ENCODE measurements around the gene SH3RF2.
A peak's percentile ranks its signal among the peaks of the same experiment; 100 is the strongest.

Gene SH3RF2

DNA sequence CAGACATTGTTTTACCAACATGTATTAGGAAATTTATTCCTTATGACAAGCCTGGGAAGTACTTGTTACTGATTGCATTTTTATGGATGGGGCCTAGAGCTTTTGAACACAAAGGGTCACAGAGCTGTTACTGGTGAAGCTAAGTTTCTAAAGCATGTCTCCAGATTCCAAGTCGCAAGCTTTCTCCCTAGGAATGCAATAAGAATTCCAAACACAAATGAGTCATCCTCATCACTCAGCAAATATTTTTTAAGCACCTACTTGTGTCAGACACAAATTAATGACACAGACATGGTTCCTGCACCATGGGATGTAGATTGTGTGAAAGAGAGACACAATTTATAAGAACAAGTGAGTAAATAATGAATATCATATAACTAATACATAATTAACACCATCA lies 11.0 kb upstream of the SH3RF2 start:
- no peak for DNase-seq (ENCODE audit: low spot score)
- in situ Hi-C loops (cut with MboI; ENCODE audit: low sequenced_read_pairs, unreplicated experiment): no loop called here
- no peak for TF ChIP-seq CTCF (IDR thresholded peaks at IDR 0.05; ENCODE audit: borderline replicate concordance, control extremely low read depth, extremely low read depth, insufficient read depth, missing control alignments)

DNA sequence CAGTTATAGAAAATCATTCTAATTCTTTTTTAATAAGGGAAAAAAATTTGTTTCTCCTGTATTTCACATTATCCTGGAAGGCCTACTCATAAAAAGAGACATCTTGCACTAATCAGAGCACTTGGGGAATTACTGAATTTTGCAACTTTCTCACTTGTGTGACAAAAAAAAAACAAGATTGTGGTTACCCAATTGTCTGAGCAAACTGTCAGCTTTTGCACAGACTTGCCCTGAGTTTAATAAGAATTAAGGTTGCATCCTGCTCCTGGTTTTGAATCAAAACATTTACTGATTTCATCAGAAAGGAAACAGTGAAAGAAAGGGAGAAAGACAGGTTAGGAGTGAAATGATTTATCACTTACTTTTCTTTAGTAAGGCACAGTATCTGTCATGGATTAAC lies 10.6 kb upstream of the SH3RF2 start:
- in situ Hi-C loops (cut with MboI; ENCODE audit: low sequenced_read_pairs, unreplicated experiment): no loop called here
- TF ChIP-seq CTCF (IDR thresholded peaks at IDR 0.05; ENCODE audit: borderline replicate concordance, control extremely low read depth, extremely low read depth, insufficient read depth, missing control alignments): no peak
- DNase-seq (ENCODE audit: low spot score): no peak

DNA sequence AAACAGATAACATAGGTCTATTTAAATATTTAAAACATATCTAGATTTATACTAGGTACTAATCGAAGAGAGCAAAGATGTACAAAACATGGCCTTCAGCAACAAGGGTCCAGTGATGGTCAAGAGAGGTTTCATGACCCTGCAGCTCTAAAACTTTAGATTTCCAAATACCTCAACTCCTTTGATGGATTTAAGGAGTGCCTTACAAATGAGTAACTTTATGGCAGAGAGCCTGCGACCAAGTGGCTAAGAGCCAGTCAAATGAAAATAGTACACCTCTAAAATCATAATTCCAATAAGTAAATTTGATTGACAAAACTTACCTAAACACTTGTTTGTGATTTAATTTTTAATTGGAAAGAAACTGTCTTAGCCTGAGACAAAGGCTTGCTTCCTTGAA lies 4.7 kb upstream of the SH3RF2 start:
- TF ChIP-seq CTCF (IDR thresholded peaks at IDR 0.05; ENCODE audit: borderline replicate concordance, control extremely low read depth, extremely low read depth, insufficient read depth, missing control alignments): no peak
- in situ Hi-C loops (cut with MboI; ENCODE audit: low sequenced_read_pairs, unreplicated experiment): no loop called here
- no peak for DNase-seq (ENCODE audit: low spot score)

GRCh38 chr5:145934276-145934675 lies 2.1 kb upstream of the SH3RF2 start:
- in situ Hi-C loops (cut with MboI; ENCODE audit: low sequenced_read_pairs, unreplicated experiment): no loop called here
- TF ChIP-seq CTCF (IDR thresholded peaks at IDR 0.05; ENCODE audit: borderline replicate concordance, control extremely low read depth, extremely low read depth, insufficient read depth, missing control alignments): no peak
- DNase-seq (ENCODE audit: low spot score): no peak

DNA sequence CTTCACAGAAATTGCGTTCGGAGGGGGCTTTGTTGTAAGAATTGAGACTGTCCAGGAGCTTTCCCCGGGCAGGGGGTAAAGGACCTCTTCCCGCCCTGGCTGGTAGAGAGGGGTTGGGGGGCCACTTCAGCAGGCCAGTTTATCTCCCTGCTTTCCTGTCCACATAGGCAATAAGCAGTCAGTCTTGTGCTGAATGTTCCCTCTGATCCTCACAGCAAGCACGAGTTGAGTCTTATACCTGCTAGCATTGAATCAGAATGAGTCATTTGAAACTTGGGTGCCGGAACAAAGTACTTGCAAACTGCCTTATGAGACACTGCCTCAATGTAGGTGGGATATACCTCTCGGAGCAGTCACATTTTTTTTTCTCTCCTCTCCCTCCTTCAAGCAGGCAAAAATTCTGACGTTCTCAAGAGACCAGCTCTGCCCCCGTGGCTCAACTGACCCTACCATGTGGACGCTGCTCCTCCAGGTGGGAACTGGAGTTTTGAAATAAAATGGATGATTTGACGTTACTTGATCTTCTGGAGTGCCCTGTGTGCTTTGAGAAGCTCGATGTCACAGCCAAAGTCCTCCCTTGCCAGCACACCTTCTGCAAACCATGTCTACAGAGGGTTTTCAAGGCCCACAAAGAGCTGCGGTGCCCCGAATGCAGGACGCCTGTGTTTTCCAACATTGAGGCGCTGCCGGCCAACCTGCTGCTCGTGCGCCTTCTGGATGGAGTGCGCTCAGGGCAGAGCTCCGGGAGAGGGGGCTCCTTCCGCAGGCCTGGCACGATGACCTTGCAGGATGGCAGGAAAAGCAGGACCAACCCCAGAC lies 1.3 kb downstream of the SH3RF2 start:
- in situ Hi-C loops (cut with MboI; ENCODE audit: low sequenced_read_pairs, unreplicated experiment): no loop called here
- DNase-seq (ENCODE audit: low spot score): peak; percentile 41
- TF ChIP-seq CTCF (IDR thresholded peaks at IDR 0.05; ENCODE audit: borderline replicate concordance, control extremely low read depth, extremely low read depth, insufficient read depth, missing control alignments): no peak

DNA sequence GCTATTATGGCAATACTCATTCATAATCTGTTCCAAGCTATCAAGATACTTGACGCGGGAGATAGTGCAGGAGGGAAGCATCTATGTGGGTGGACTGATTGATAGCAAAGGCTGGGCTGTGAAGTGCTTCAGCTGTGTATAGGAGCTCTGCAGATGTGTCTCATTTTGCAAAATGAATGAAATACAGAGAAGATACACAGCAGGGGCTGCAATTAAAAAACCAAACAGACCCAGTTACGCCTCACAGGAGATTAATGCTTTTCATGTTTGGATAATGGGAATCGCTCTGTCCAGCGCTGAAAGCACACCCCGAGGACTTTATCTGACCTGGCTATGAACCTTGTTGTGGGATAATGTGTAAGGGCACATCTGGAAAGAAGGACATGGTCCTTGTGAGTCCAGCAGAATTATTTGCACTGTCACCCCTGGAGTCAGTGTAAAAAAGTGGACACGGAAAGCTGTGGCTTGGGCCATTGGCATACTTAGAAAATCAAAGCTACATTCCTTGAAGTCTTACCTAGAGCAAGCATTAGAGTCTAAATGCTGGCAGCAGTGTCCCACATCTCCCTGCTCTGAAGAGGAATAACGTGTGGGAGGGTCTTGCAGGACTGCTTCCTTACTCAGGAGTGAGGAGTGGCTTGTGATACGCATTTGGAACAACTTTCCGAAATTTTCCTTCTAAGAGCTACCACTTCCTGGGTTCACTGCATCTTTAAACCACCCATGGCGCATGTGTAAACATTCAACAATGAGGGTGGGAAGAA lies 2.6 kb downstream of the SH3RF2 start:
- DNase-seq (ENCODE audit: low spot score): no peak

More for the DNA sequence above, 2.6 kb downstream of the SH3RF2 start:
- no peak for TF ChIP-seq CTCF (IDR thresholded peaks at IDR 0.05; ENCODE audit: borderline replicate concordance, control extremely low read depth, extremely low read depth, insufficient read depth, missing control alignments)
- in situ Hi-C loops (cut with MboI; ENCODE audit: low sequenced_read_pairs, unreplicated experiment): no loop called here

Data from GM13976 (cell line).